ENCODE data around the gene FES.
"Not testable (repeated sequence)": the region's sequence is repeated elsewhere in the genome, so short reads cannot be mapped to it uniquely, and the experiment has no call there.

FES gene

DNA sequence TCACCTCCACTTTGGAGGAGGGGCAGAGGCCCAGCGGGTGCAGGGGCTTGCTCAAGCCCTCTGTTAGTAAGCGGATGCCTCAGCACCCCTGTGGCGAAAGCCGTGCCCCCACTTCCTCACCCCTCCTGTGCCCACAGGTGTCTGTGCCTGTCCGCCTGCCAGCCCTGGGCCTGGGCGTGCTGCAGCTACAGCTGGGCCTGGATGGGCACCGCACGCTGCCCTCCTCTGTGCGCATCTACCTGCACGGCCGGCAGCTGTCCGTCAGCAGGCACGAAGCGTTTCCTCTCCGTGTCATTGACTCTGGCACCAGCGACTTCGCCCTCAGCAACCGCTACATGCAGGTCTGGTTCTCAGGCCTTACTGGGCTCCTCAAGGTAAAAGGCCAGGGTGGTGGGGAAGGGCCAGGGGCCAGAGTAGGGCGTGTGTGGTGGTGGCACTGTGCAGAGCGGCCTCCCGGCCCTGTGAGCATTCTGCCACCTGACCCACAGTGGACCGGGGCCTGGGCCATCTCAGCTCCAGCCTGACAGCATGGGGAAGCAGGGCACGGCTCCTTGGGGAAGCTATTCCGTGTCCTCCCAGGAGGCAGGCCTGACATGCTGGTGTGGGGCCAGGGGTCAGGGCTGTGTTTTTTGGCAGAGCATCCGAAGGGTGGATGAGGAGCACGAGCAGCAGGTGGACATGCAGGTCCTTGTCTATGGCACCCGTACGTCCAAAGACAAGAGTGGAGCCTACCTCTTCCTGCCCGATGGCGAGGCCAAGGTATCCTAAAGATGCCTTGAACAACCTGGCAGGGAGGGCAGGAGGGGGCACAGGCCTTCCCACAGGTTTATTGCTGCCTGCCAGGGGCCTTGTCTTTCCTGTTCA, 27.8 kb downstream of the FES start:
- no peak for DNase-seq

DNA sequence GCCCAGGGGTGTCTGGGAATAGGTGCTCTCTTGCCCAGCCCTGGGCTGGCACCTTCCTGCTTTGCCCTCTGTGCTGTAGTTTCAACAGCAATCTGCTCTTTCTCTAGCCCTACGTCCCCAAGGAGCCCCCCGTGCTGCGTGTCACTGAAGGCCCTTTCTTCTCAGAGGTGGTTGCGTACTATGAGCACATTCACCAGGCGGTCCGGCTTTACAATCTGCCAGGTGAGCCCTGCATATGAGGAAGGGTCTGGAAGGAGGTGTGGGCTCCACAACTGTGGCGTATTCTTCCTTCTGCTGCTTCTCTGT, 28.4 kb downstream of the FES start:
- DNase-seq, result no peak

GRCh38 chr15:90913398-90913944, 29.2 kb downstream of the FES start:
- no peak for DNase-seq

DNA sequence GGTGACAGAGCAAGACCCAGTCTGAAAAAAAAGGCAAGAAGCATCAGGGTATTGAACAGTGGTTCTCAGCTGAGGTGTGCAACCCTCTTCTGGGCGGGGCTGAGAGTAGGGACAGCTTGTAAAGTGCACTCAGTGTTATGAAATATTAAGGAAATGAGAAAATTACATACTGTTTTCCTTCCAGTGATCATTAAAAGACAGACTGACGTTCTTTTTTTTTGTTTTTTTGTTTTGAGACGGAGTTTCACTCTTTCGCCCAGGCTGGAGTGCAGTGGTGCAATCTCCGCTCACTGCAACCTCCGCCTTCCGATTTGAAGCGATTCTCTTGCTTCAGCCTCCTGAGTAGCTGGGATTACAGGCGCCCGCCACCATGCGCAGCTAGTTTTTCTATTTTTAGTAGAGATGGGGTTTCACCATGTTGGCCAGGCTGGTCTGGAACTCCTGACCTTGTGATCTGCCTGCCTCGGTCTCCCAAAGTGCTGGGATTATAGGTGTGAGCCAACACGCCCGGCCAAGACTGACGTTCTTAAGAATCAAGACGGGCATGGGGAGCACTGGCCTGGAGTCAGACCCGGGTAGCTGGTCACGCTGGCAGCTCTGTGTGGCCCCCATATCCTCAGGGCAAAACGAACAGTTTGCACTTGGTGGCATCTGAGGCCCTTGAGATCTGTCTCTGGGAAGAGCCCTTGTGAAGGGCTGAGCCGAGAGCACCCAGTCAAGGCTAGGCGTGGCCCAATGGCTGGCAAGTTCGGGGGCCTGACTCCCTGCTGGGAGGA, 30.2 kb downstream of the FES start:
- DNase-seq, result no peak

- DNase-seq, result no peak
These were observed 31.0 kb downstream of the FES start for GRCh38 chr15:90915216-90915807.

- DNase-seq, result no peak
These were observed 31.6 kb downstream of the FES start for GRCh38 chr15:90915808-90916440.

GRCh38 chr15:90916461-90916860, 32.2 kb downstream of the FES start:
- no peak for DNase-seq

- DNase-seq, result no peak
These were observed 33.3 kb downstream of the FES start for GRCh38 chr15:90917569-90917968.

GRCh38 chr15:90918034-90918788, 33.9 kb downstream of the FES start:
- no peak for DNase-seq

- DNase-seq, result no peak
These were observed 34.5 kb downstream of the FES start for GRCh38 chr15:90918835-90919234.

GRCh38 chr15:90921887-90922286, 37.6 kb downstream of the FES start:
- no peak for DNase-seq

DNA sequence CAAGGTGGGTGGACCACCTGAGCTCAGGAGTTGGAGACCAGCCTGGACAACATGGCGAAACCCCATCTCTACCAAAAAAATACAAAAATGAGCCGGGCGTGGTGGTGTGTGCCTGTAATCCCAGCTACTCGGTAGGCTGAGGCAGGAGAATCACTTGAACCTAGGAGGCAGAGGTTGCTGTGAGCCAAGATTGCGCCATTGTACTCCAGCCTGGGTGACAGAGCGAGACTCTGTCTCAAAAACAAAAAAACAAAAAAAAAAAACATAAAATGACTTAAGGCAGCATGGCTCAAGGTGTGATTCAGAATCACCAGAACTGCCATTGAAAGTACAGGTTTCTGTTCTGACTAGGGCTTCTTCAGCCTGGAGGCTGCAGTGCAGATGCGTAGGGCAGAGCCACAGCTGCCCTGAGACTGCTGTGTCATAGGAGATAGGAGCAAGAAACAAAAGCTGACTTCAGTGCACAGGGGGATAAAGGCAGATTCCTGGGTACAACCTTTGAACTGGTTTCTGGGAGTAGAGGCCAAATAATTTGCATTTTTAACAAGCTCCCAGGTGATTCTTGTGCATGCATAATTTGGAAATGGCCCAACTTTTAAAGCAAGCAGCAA, 38.5 kb downstream of the FES start:
- peak; percentile 82 for DNase-seq

- peak; percentile 80 for DNase-seq
These were observed 40.1 kb downstream of the FES start for GRCh38 chr15:90924375-90924774.

- DNase-seq, result not testable (repeated sequence)
These were observed 42.5 kb downstream of the FES start for GRCh38 chr15:90926766-90927165.

DNA sequence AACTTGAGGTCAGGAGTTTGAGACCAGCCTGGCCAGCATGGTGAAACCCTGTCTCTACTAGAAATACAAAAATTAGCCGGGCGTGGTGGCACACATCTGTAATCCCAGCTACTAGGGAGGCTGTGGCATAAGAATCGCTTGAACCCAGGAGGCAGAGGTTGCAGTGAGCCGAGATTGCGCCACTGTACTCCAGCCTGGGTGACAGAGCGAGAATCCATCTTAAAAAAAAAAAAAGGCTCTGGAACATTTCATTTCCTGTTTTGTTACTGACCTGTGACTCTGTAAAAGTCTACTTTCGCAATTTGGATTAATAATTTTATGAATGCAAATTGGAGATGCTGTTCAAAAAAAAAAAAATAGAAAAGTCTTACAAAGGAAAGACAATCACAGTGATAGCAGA, 43.8 kb downstream of the FES start:
- DNase-seq, result not testable (repeated sequence)

DNA sequence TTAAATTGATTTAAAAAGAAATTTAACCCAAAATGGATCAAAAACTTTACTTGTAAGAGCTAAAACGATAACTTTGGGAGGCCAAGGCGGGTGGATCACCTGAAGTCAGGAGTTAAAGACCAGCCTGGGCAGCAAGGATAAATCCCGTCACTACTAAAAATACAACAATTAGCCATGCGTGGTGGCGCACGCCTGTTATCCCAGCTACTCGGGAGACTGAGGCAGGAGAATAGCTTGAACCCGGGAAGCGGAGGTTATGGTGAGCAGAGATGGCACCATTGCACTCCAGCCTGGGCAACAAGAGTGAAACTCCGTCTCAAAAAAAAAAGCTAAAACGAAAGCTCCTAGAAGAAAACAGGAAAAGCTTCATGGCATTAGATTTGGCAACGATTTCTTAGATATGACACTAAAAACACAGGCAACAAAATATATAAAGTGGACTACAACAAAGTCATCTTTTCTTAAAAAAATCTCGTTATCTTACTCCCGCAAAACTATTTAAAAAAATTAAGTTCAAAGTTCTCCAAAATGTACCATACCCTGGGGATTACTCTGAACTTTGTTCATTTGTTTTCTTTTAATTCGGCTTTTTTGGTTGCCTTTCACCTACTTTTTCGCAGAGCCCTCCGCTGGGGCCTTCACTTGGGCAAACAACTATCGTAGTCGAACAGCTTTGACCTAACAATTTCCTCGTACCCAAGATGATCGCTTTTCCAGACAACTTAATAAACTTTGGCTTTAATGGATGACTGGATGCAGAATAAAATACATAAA, 45.1 kb downstream of the FES start:
- no peak for DNase-seq

DNA sequence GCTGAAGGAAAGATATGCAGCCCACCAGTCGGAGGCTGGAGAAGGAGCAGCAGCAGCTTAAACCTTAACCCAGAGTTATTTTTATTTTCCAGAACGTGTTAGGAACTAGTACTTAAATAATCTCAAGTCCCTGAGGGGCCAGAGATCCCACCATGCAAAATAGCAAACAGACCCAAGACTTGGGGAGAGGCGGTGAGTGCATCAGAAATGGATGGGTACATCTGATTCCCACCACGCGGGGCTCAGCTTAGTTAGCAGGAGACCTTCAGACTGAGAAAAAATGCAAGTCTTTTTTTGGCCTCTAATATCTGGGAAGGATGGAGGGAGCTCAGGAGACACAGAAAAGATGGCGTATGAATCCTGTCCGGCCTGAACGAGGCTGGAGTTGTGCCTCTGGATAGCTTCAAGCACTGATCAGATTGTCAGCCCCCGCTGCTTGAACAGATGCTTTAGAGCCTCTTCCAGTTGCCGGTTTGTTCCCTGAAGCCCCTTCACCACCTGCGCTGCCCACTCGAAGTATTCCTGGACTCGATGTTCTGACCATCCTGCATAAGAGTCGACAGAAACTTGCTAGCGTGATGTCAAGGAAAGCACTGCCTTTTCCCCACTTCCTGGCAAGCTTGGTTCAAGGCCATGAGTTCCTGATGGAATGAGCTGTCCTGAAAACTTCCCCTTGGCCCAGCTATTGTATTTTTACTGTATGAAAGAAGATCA, 46.7 kb downstream of the FES start:
- DNase-seq, result peak; percentile 21

DNA sequence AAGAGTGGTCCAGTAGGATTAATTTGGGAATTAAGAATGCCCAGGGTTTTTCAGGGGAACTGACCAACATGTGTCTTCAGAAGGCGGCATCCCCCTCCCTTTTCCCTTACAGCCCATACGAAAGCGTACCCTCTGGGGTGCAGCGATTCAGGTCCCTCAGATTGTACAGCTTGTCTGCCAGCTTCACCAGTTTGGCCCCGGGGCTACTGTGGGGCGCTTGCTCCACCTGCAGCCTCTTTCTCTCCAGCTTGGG, 47.2 kb downstream of the FES start:
- no peak for DNase-seq

- peak; percentile 92 for DNase-seq
These were observed 47.7 kb downstream of the FES start, which contains the start of gene HDDC3 for GRCh38 chr15:90931828-90932659. HDDC3 (minus strand) TSS chr15:90932549; CDS start chr15:90932540, 9 bp downstream.

- no peak for DNase-seq
These were observed 48.3 kb downstream of the FES start for GRCh38 chr15:90932660-90932991.

Measured in activated CD4-positive, alpha-beta T cell treated with anti-CD3 and anti-CD28 coated beads, Interleukin-2, amount 50 U/mL, for 16 hours (primary cell).